ENCODE measurements around the gene STRIP2.

- TF ChIP-seq, protein P1, sequence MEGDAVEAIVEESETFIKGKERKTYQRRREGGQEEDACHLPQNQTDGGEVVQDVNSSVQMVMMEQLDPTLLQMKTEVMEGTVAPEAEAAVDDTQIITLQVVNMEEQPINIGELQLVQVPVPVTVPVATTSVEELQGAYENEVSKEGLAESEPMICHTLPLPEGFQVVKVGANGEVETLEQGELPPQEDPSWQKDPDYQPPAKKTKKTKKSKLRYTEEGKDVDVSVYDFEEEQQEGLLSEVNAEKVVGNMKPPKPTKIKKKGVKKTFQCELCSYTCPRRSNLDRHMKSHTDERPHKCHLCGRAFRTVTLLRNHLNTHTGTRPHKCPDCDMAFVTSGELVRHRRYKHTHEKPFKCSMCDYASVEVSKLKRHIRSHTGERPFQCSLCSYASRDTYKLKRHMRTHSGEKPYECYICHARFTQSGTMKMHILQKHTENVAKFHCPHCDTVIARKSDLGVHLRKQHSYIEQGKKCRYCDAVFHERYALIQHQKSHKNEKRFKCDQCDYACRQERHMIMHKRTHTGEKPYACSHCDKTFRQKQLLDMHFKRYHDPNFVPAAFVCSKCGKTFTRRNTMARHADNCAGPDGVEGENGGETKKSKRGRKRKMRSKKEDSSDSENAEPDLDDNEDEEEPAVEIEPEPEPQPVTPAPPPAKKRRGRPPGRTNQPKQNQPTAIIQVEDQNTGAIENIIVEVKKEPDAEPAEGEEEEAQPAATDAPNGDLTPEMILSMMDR (CRISPR knock-in tag; IDR thresholded peaks at IDR 0.05): no peak
- no peak for TF ChIP-seq PCBP2 (optimal IDR thresholded peaks at IDR 0.05; ENCODE audit: low read depth, low read length, poor library complexity, severe bottlenecking)
- no peak for TF ChIP-seq CHD4 (IDR thresholded peaks at IDR 0.05; ENCODE audit: borderline replicate concordance, low read length)
- no peak for TF ChIP-seq ZSCAN9 (CRISPR knock-in tag; IDR thresholded peaks at IDR 0.05; ENCODE audit: borderline replicate concordance)
Measured at GRCh38 chr7:129514683-129515082, 80.5 kb downstream of the STRIP2 start.
